Stimulated activated CD8-positive, alpha-beta memory T cell treated with anti-CD3 and anti-CD28 coated beads, Interleukin-15, amount 100 ng/mL, for 24 hours (primary cell): ENCODE measurements around the gene ENDOV.

Experiments
- DNase-seq: peaks from one replicate; pipeline ENCODE4 v3.0.0-alpha.2; 2020; ENCODE audit warnings: low read depth

The ENDOV gene

GRCh38 chr17:80414803-80415625 is at the start of gene ENDOV:
Gene ENDOV, plus strand, starts transcription at chr17:80415167. Its CDS starts 28 bp downstream, at chr17:80415195.
- peak; percentile 82 for DNase-seq

- no peak for DNase-seq
Measured at GRCh38 chr17:80365983-80366382, 49.0 kb upstream of the ENDOV start.

GRCh38 chr17:80367503-80367902 is 47.5 kb upstream of the ENDOV start:
- DNase-seq: no peak

GRCh38 chr17:80371196-80371595 is 43.8 kb upstream of the ENDOV start:
- no peak for DNase-seq

- no peak for DNase-seq
Measured at GRCh38 chr17:80372456-80372855, 42.5 kb upstream of the ENDOV start.

- no peak for DNase-seq
Measured at GRCh38 chr17:80372922-80373570, 41.9 kb upstream of the ENDOV start.

GRCh38 chr17:80374039-80374731 is 40.8 kb upstream of the ENDOV start:
- no peak for DNase-seq

GRCh38 chr17:80374732-80375585 is 40.0 kb upstream of the ENDOV start:
- no peak for DNase-seq

- DNase-seq: no peak
Measured at GRCh38 chr17:80376531-80376930, 38.4 kb upstream of the ENDOV start.

GRCh38 chr17:80377798-80378197 is 37.2 kb upstream of the ENDOV start:
- DNase-seq: no peak

- no peak for DNase-seq
Measured at GRCh38 chr17:80379348-80379747, 35.6 kb upstream of the ENDOV start.

GRCh38 chr17:80380068-80380467 is 34.9 kb upstream of the ENDOV start:
- DNase-seq: no peak

GRCh38 chr17:80380555-80381002 is 34.4 kb upstream of the ENDOV start:
- no peak for DNase-seq

- DNase-seq: no peak
Measured at GRCh38 chr17:80381416-80381923, 33.5 kb upstream of the ENDOV start.

GRCh38 chr17:80382446-80382845 is 32.5 kb upstream of the ENDOV start:
- DNase-seq: no peak

GRCh38 chr17:80382956-80383355 is 32.0 kb upstream of the ENDOV start:
- no peak for DNase-seq

GRCh38 chr17:80384078-80384960 is 30.6 kb upstream of the ENDOV start:
- no peak for DNase-seq

- no peak for DNase-seq
Measured at GRCh38 chr17:80385046-80385445, 29.9 kb upstream of the ENDOV start.

- no peak for DNase-seq
Measured at GRCh38 chr17:80386341-80386740, 28.6 kb upstream of the ENDOV start.

GRCh38 chr17:80387071-80387470 is 27.9 kb upstream of the ENDOV start:
- no peak for DNase-seq

- DNase-seq: no peak
Measured at GRCh38 chr17:80388175-80388574, 26.8 kb upstream of the ENDOV start.
